GM12874 (cell line): ENCODE data around the gene ZNF618.
A peak's percentile ranks its signal among the peaks of the same experiment; 100 is the strongest.

ENCODE experiments used
- CTCF ChIP-seq: IDR thresholded peaks from 2 replicates; pipeline ENCODE4 v1.5.1; 2011; ENCODE audit warnings: low read depth, mild to moderate bottlenecking, control low read depth, low read length, moderate library complexity; ENCODE audit not compliant: insufficient read depth

The ZNF618 gene

GRCh38 chr9:114037961-114038723, 162.0 kb downstream of the ZNF618 start:
- TF ChIP-seq CTCF: no peak

GRCh38 chr9:114038724-114039313, 162.7 kb downstream of the ZNF618 start:
- no peak for TF ChIP-seq CTCF

- TF ChIP-seq CTCF: no peak
Measured at GRCh38 chr9:114039484-114039883, 163.4 kb downstream of the ZNF618 start.

- TF ChIP-seq CTCF: no peak
Measured at GRCh38 chr9:114046237-114046755, 170.2 kb downstream of the ZNF618 start.

GRCh38 chr9:114046875-114047274, 170.8 kb downstream of the ZNF618 start:
- no peak for TF ChIP-seq CTCF

- peak; percentile 13; the same call in 1 of the 2 replicates for TF ChIP-seq CTCF
Measured at GRCh38 chr9:114047717-114048116, 171.6 kb downstream of the ZNF618 start.

GRCh38 chr9:114048533-114049415, 172.7 kb downstream of the ZNF618 start:
- no peak for TF ChIP-seq CTCF
